Mesodermal cell (in vitro differentiated cells): ENCODE measurements around the gene CGAS.

Experiments
- H3K27ac ChIP-seq: 2 replicates; pipeline ENCODE4 v1.7.0; 2013; ENCODE audit warnings: mild to moderate bottlenecking, low read depth, low read length, moderate library complexity; ENCODE audit not compliant: severe bottlenecking
- H3K36me3 ChIP-seq: 2 replicates; pipeline ENCODE4 v1.7.1; 2013; ENCODE audit warnings: mild to moderate bottlenecking, low read length, moderate library complexity; ENCODE audit not compliant: control insufficient read depth, insufficient read depth
- H3K4me1 ChIP-seq: one replicate; pipeline ENCODE4 v1.7.1; 2013; ENCODE audit warnings: mild to moderate bottlenecking, low read length; ENCODE audit not compliant: insufficient read depth, control insufficient read depth, poor library complexity, severe bottlenecking
- H3K4me3 ChIP-seq: 2 replicates; pipeline ENCODE4 v1.7.0; 2013; ENCODE audit warnings: low read length, control low read depth, mild to moderate bottlenecking; ENCODE audit not compliant: insufficient read depth, poor library complexity, severe bottlenecking; ENCODE audit errors: extremely low read depth
- H3K9me3 ChIP-seq: 2 replicates; pipeline ENCODE4 v1.7.1; 2013; ENCODE audit warnings: mild to moderate bottlenecking, low read length, moderate library complexity; ENCODE audit not compliant: control insufficient read depth
- WGBS, 2 experiments: methylation state at CpG; one replicate each; pipeline ENCODE4 v1.1.5; 2013; ENCODE audit warnings: missing lambda C conversion rate in 2 of 2; ENCODE audit not compliant: insufficient coverage in 2 of 2; 5-methylcytosine and 5-hydroxymethylcytosine counted together

The CGAS gene

GRCh38 chr6:73377225-73377624 is 74.9 kb downstream of the CGAS start:
- WGBS, 2 experiments: 100% methylated on average over 3 of the region's 3 CpGs; no CpG with 5 or more reads in 1 of the 2 experiments
- no peaks in the 10 kb centered on the region for H3K4me1 ChIP-seq

GRCh38 chr6:73375216-73375615 is 76.9 kb downstream of the CGAS start:
- H3K9me3 ChIP-seq: no peaks in the 10 kb centered on the region
- H3K4me3 ChIP-seq: no peak overlapping the region
- no peaks in the 10 kb centered on the region for H3K36me3 ChIP-seq
- no peaks in the 10 kb centered on the region for H3K4me1 ChIP-seq
- 78% methylated on average over 1 of the region's 1 CpG for WGBS, 2 experiments
- H3K27ac ChIP-seq: no peak overlapping the region

More at GRCh38 chr6:73377225-73377624, 74.9 kb downstream of the CGAS start:
- Histone ChIP-seq H3K27ac (no peak overlapping the region), H3K4me3 (no peak overlapping the region), H3K9me3 (no peaks in the 10 kb centered on the region), H3K36me3 (no peaks in the 10 kb centered on the region)
